ENCODE measurements around the gene RAPGEF5. TPM values are rescaled to one million over a fixed set of nuclear protein-coding genes. Genes with fewer than 3 reads are reported as not detected.

The RAPGEF5 gene
- total and polyA plus RNA-seq, 4 experiments from 2014 or later = not detected

GRCh38 chr7:22348379-22348778, 8.6 kb downstream of the RAPGEF5 start:
- Mint-ChIP-seq H3K9me3 (peaks cover 0 to 14% (median 2%) of the 10 kb centered on the region in 8 donors), H3K4me1 (no peaks in the 10 kb centered on the region), H3K27ac (no peak overlapping the region), H3K27me3 (peaks cover 4 to 11% of the 10 kb centered on the region in 2 donors), H3K36me3 (no peaks in the 10 kb centered on the region), H3K4me3 (no peak overlapping the region)
- Histone ChIP-seq H3K27ac (ENCODE audit: low read depth, low read length) (no peak overlapping the region), H3K36me3 (ENCODE audit: insufficient read depth, low read length) (no peaks in the 10 kb centered on the region), H3K27me3 (ENCODE audit: insufficient read depth, low read length) (no peaks in the 10 kb centered on the region), H3K4me1 (ENCODE audit: insufficient read depth, low read length) (no peaks in the 10 kb centered on the region), H3K9me3 (ENCODE audit: control insufficient read depth in 1 of 2, low read length in 2 of 2) (no peaks in the 10 kb centered on the region), H3K4me3 (ENCODE audit: low read length in 2 of 2) (no peak overlapping the region)
- ChIA-PET CTCF (ENCODE audit: partially characterized antibody) (interaction anchor here (1.2 kb wide), 1 partner anchor 12 kb away, joined by 3 read pairs; no protein-coding TSS in a partner anchor), POLR2A (ENCODE audit: partially characterized antibody) (no interaction called here)
- no peak for DNase-seq
- intact Hi-C loops (cut with micrococcal nuclease) = no loop called here

DNA sequence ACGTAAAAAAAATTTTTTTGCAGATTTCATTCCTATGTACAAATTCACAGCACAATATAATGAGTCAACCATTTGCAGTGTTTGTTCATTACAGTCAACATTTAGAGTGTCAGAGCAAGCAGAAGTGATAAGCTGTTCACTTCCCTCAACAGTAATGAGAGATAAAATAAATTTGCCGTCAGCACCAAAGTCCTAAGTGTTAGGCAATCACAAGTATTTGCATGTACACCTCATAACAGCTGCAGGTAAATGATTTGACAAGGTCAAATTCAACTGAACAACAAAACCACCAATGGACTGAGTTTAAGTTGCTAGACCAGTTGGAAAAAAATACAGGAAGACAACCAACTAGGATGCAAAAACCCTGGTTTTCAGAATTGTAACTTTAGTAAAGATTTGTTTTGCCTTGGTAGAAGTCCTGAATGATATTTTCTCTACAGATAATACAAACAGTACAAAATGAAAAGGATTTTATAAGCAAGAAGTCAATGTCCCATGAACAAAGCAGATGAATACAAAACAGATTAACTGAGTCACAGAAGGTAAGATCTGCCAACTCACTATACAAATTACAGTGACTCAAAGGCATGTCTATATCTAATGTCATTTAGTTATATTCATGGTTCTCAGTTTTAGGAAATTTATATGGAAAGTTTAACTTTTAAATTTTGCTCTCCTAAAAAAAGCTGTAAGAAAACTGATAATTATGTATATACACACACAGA, 10.4 kb downstream of the RAPGEF5 start:
- ChIA-PET POLR2A (ENCODE audit: partially characterized antibody) (no interaction called here), CTCF (ENCODE audit: partially characterized antibody) (no interaction called here)
- Mint-ChIP-seq H3K27ac (no peak overlapping the region), H3K4me3 (no peak overlapping the region), H3K27me3 (peaks cover 4 to 11% of the 10 kb centered on the region in 2 donors), H3K4me1 (no peaks in the 10 kb centered on the region), H3K9me3 (no peaks in the 10 kb centered on the region), H3K36me3 (no peaks in the 10 kb centered on the region)
- DNase-seq = no peak
- H3K4me3 ChIP-seq (ENCODE audit: low read length in 2 of 2) = no peak overlapping the region
- H3K36me3 ChIP-seq (ENCODE audit: insufficient read depth, low read length) = no peaks in the 10 kb centered on the region
- H3K4me1 ChIP-seq (ENCODE audit: insufficient read depth, low read length) = no peaks in the 10 kb centered on the region
- no peaks in the 10 kb centered on the region for H3K27me3 ChIP-seq (ENCODE audit: insufficient read depth, low read length)
- no peak overlapping the region for H3K27ac ChIP-seq (ENCODE audit: low read depth, low read length)
- H3K9me3 ChIP-seq (ENCODE audit: control insufficient read depth in 1 of 2, low read length in 2 of 2) = no peaks in the 10 kb centered on the region
- intact Hi-C loops (cut with micrococcal nuclease) = no loop called here

GRCh38 chr7:22344655-22345054, 12.3 kb downstream of the RAPGEF5 start:
- Histone ChIP-seq H3K27ac (ENCODE audit: low read depth, low read length) (no peak overlapping the region), H3K9me3 (ENCODE audit: control insufficient read depth in 1 of 2, low read length in 2 of 2) (no peaks in the 10 kb centered on the region), H3K4me3 (ENCODE audit: low read length in 2 of 2) (no peak overlapping the region), H3K36me3 (ENCODE audit: insufficient read depth, low read length) (no peaks in the 10 kb centered on the region), H3K27me3 (ENCODE audit: insufficient read depth, low read length) (no peaks in the 10 kb centered on the region), H3K4me1 (ENCODE audit: insufficient read depth, low read length) (no peaks in the 10 kb centered on the region)
- Mint-ChIP-seq H3K9me3 (no peaks in the 10 kb centered on the region), H3K36me3 (no peaks in the 10 kb centered on the region), H3K4me3 (no peak overlapping the region), H3K27ac (no peak overlapping the region), H3K4me1 (no peaks in the 10 kb centered on the region), H3K27me3 (peaks cover 0 to 11% of the 10 kb centered on the region in 2 donors)
- no peak for DNase-seq
- ChIA-PET CTCF (ENCODE audit: partially characterized antibody) (no interaction called here), POLR2A (ENCODE audit: partially characterized antibody) (no interaction called here)
- intact Hi-C loops (cut with micrococcal nuclease) = no loop called here

GRCh38 chr7:22343612-22344011, 13.3 kb downstream of the RAPGEF5 start:
- H3K9me3 Mint-ChIP-seq = no peaks in the 10 kb centered on the region
- H3K27ac ChIP-seq (ENCODE audit: low read depth, low read length) = no peak overlapping the region
- no peak overlapping the region for H3K4me3 ChIP-seq (ENCODE audit: low read length in 2 of 2)
- ChIA-PET POLR2A (ENCODE audit: partially characterized antibody) (no interaction called here), CTCF (ENCODE audit: partially characterized antibody) (no interaction called here)
- H3K4me3 Mint-ChIP-seq = no peak overlapping the region
- intact Hi-C loops (cut with micrococcal nuclease) = no loop called here
- H3K27me3 Mint-ChIP-seq = peaks cover 0 to 14% of the 10 kb centered on the region in 2 donors
- H3K36me3 Mint-ChIP-seq = no peaks in the 10 kb centered on the region
- H3K27me3 ChIP-seq (ENCODE audit: insufficient read depth, low read length) = no peaks in the 10 kb centered on the region
- no peak overlapping the region for H3K27ac Mint-ChIP-seq
- H3K36me3 ChIP-seq (ENCODE audit: insufficient read depth, low read length) = no peaks in the 10 kb centered on the region
- no peaks in the 10 kb centered on the region for H3K4me1 ChIP-seq (ENCODE audit: insufficient read depth, low read length)
- H3K9me3 ChIP-seq (ENCODE audit: control insufficient read depth in 1 of 2, low read length in 2 of 2) = no peaks in the 10 kb centered on the region
- H3K4me1 Mint-ChIP-seq = no peaks in the 10 kb centered on the region
- no peak for DNase-seq

DNA sequence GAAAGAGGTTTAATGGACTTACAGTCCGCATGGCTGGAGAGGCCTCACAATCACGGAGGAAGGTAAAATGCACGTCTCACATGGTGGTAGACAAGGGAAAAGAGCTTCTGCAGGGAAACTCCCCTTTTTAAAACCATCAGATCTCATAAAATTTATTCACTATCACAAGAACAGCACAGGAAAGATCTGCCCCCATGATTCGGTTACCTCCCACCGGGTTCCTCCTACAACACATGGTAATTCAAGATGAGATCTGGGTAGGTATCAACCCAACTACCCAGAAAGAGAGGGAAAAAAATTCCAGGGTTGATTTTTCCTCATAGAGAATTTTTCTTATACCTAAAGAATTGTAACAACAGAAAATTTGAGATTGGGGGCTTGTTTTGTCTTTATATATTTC, 13.9 kb downstream of the RAPGEF5 start:
- CTCF ChIA-PET (ENCODE audit: partially characterized antibody) = no interaction called here
- H3K9me3 ChIP-seq (ENCODE audit: control insufficient read depth in 1 of 2, low read length in 2 of 2) = no peaks in the 10 kb centered on the region
- H3K4me3 ChIP-seq (ENCODE audit: low read length in 2 of 2) = no peak overlapping the region
- Mint-ChIP-seq H3K4me1 (no peaks in the 10 kb centered on the region), H3K36me3 (no peaks in the 10 kb centered on the region), H3K4me3 (no peak overlapping the region), H3K27me3 (peaks cover 0 to 11% of the 10 kb centered on the region in 2 donors), H3K27ac (no peak overlapping the region), H3K9me3 (no peaks in the 10 kb centered on the region)
- no peak for DNase-seq
- POLR2A ChIA-PET (ENCODE audit: partially characterized antibody) = no interaction called here
- H3K27me3 ChIP-seq (ENCODE audit: insufficient read depth, low read length) = no peaks in the 10 kb centered on the region
- intact Hi-C loops (cut with micrococcal nuclease) = no loop called here
- H3K27ac ChIP-seq (ENCODE audit: low read depth, low read length) = no peak overlapping the region
- no peaks in the 10 kb centered on the region for H3K36me3 ChIP-seq (ENCODE audit: insufficient read depth, low read length)
- H3K4me1 ChIP-seq (ENCODE audit: insufficient read depth, low read length) = no peaks in the 10 kb centered on the region

GRCh38 chr7:22339725-22340390, 17.1 kb downstream of the RAPGEF5 start:
- H3K4me1 ChIP-seq (ENCODE audit: insufficient read depth, low read length) = no peaks in the 10 kb centered on the region
- ChIA-PET POLR2A (ENCODE audit: partially characterized antibody) (no interaction called here), CTCF (ENCODE audit: partially characterized antibody) (no interaction called here)
- no peaks in the 10 kb centered on the region for H3K27me3 ChIP-seq (ENCODE audit: insufficient read depth, low read length)
- H3K36me3 ChIP-seq (ENCODE audit: insufficient read depth, low read length) = no peaks in the 10 kb centered on the region
- H3K27me3 Mint-ChIP-seq = peaks cover 2 to 7% of the 10 kb centered on the region in 2 donors
- intact Hi-C loops (cut with micrococcal nuclease) = no loop called here
- H3K4me3 Mint-ChIP-seq = no peak overlapping the region
- H3K36me3 Mint-ChIP-seq = no peaks in the 10 kb centered on the region
- H3K4me1 Mint-ChIP-seq = no peaks in the 10 kb centered on the region
- H3K4me3 ChIP-seq (ENCODE audit: low read length in 2 of 2) = no peak overlapping the region
- H3K9me3 Mint-ChIP-seq = peaks cover 0 to 1% (median 0%) of the 10 kb centered on the region in 8 donors
- H3K27ac ChIP-seq (ENCODE audit: low read depth, low read length) = no peak overlapping the region
- DNase-seq = no peak
- no peak overlapping the region for H3K27ac Mint-ChIP-seq
- H3K9me3 ChIP-seq (ENCODE audit: control insufficient read depth in 1 of 2, low read length in 2 of 2) = no peaks in the 10 kb centered on the region

- H3K9me3 Mint-ChIP-seq = peaks cover 0 to 1% (median 0%) of the 10 kb centered on the region in 8 donors
- H3K4me1 Mint-ChIP-seq = no peaks in the 10 kb centered on the region
- H3K27ac Mint-ChIP-seq = no peak overlapping the region
- no peak for DNase-seq
- CTCF ChIA-PET (ENCODE audit: partially characterized antibody) = no interaction called here
- H3K27me3 ChIP-seq (ENCODE audit: insufficient read depth, low read length) = no peaks in the 10 kb centered on the region
- no peak overlapping the region for H3K4me3 Mint-ChIP-seq
- POLR2A ChIA-PET (ENCODE audit: partially characterized antibody) = no interaction called here
- H3K4me3 ChIP-seq (ENCODE audit: low read length in 2 of 2) = no peak overlapping the region
- no peaks in the 10 kb centered on the region for H3K36me3 ChIP-seq (ENCODE audit: insufficient read depth, low read length)
- H3K27me3 Mint-ChIP-seq = peaks cover 2 to 5% of the 10 kb centered on the region in 2 donors
- H3K36me3 Mint-ChIP-seq = no peaks in the 10 kb centered on the region
- H3K9me3 ChIP-seq (ENCODE audit: control insufficient read depth in 1 of 2, low read length in 2 of 2) = no peaks in the 10 kb centered on the region
- no peaks in the 10 kb centered on the region for H3K4me1 ChIP-seq (ENCODE audit: insufficient read depth, low read length)
- intact Hi-C loops (cut with micrococcal nuclease) = no loop called here
- no peak overlapping the region for H3K27ac ChIP-seq (ENCODE audit: low read depth, low read length)
Measured at GRCh38 chr7:22338877-22339276, 18.1 kb downstream of the RAPGEF5 start.
